Natural killer cell (primary cell): ENCODE results near the gene CPNE6. TPM values are rescaled to one million over a fixed set of nuclear protein-coding genes. Genes with fewer than 3 reads are reported as not detected.

Experiments
- ATAC-seq, 3 donors: fragments of 150-1000 bp in 2 of 3; fragments of 200-7000 bp in 1 of 3; cut with Tn5 transposase; 1 replicate in 1 of 3; 2 replicates in 2 of 3; pipeline ENCODE4 v1.10.0; 2021; ENCODE audit warnings: mild to moderate bottlenecking in 2 of 3, moderate library complexity in 2 of 3
- DNase-seq, 2 donors: peaks; one replicate each; pipeline versions ENCODE4 v3.0.0 to v3.0.0-alpha.2; 2013 to 2021; ENCODE audit warnings: mixed read lengths in 1 of 2
- H3K27ac ChIP-seq: one replicate; pipeline ENCODE4 v1.5.1; 2013; ENCODE audit warnings: mild to moderate bottlenecking, low read length
- H3K27me3 ChIP-seq: one replicate; pipeline ENCODE4 v1.6.1; 2013; ENCODE audit warnings: low read length; ENCODE audit not compliant: control insufficient read depth, insufficient read depth
- H3K36me3 ChIP-seq: one replicate; pipeline ENCODE4 v1.6.1; 2013; ENCODE audit warnings: low read length; ENCODE audit not compliant: control insufficient read depth, insufficient read depth
- H3K4me1 ChIP-seq: one replicate; pipeline ENCODE4 v1.6.1; 2013; ENCODE audit warnings: low read length; ENCODE audit not compliant: control insufficient read depth, insufficient read depth
- H3K4me3 ChIP-seq: one replicate; pipeline ENCODE4 v1.5.1; 2013; ENCODE audit warnings: low read length
- H3K9me3 ChIP-seq: one replicate; pipeline ENCODE4 v1.6.1; 2013; ENCODE audit warnings: low read length; ENCODE audit not compliant: control insufficient read depth, insufficient read depth
- H3K27ac Mint-ChIP-seq, 2 donors: one replicate each; pipeline ENCODE4 v1.8.0; 2022; ENCODE audit warnings: mild to moderate bottlenecking in 2 of 2, mixed read lengths in 2 of 2, moderate library complexity in 1 of 2
- H3K27me3 Mint-ChIP-seq, 2 donors: one replicate each; pipeline ENCODE4 v1.8.0; 2022; ENCODE audit warnings: low read depth in 2 of 2, mixed read lengths in 2 of 2
- H3K36me3 Mint-ChIP-seq: one replicate; pipeline ENCODE4 v1.8.0; 2022; ENCODE audit warnings: mixed read lengths
- H3K4me1 Mint-ChIP-seq, 2 donors: one replicate each; pipeline ENCODE4 v1.8.0; 2022; ENCODE audit warnings: mixed read lengths in 2 of 2
- H3K4me3 Mint-ChIP-seq: one replicate; pipeline ENCODE4 v1.8.0; 2022; ENCODE audit warnings: mild to moderate bottlenecking, moderate library complexity, mixed read lengths
- H3K9me3 Mint-ChIP-seq, 2 donors: one replicate each; pipeline ENCODE4 v1.8.0; 2022; ENCODE audit warnings: mixed read lengths in 2 of 2
- CTCF ChIP-seq: fragments of 200-600 bp; IDR thresholded peaks from one replicate; pipeline ENCODE4 v1.8.0; 2022; ENCODE audit warnings: antibody characterized with exemption
- WGBS: methylation state at CpG from one replicate; pipeline ENCODE4 v1.1.7; 2013; ENCODE audit warnings: missing lambda C conversion rate; ENCODE audit not compliant: insufficient coverage; 5-methylcytosine and 5-hydroxymethylcytosine counted together
- intact Hi-C: fragments of 100-400 bp; cut with micrococcal nuclease; formaldehyde crosslinking; loops from one replicate; pipeline ENCODE4 v1.14.2; 2022
- total RNA-seq, 4 donors: library from RNA; stranded (reverse); fragments of 120-200 nt in 1 of 4; gene quantifications; one replicate each; pipeline versions ENCODE4 v1.2.3 to v1.2.4, GENCODE V29; 2013 to 2022

Gene CPNE6
- total RNA-seq, 3 donors from 2014 or later (not counting 1 experiment from before 2014, with no cell fraction given), result not detected

GRCh38 chr14:24086193-24086955 lies 15.0 kb downstream of the CPNE6 start:
- WGBS, result 89% methylated on average over 3 of the region's 3 CpGs
- no peak overlapping the region for H3K4me3 ChIP-seq
- DNase-seq (no peak), ATAC-seq (no peak)
- H3K4me1 ChIP-seq, result peaks cover 12% of the 10 kb centered on the region
- Mint-ChIP-seq H3K4me3 (no peak overlapping the region), H3K9me3 (no peaks in the 10 kb centered on the region), H3K36me3 (no peaks in the 10 kb centered on the region), H3K4me1 (peaks cover 6 to 15% of the 10 kb centered on the region in 2 donors), H3K27ac (no peak overlapping the region), H3K27me3 (no peaks in the 10 kb centered on the region)
- no peaks in the 10 kb centered on the region for H3K36me3 ChIP-seq
- intact Hi-C loops, result no loop called here
- no peaks in the 10 kb centered on the region for H3K9me3 ChIP-seq
- H3K27ac ChIP-seq, result no peak overlapping the region
- TF ChIP-seq CTCF, result no peak
- no peaks in the 10 kb centered on the region for H3K27me3 ChIP-seq

- Histone ChIP-seq H3K4me3 (no peak overlapping the region), H3K27me3 (no peaks in the 10 kb centered on the region), H3K9me3 (no peaks in the 10 kb centered on the region), H3K4me1 (peaks cover 6% of the 10 kb centered on the region), H3K36me3 (no peaks in the 10 kb centered on the region), H3K27ac (no peak overlapping the region)
- no peaks in the 10 kb centered on the region for H3K27me3 Mint-ChIP-seq
- WGBS, result 84% methylated on average over 1 of the region's 1 CpG
- H3K4me1 Mint-ChIP-seq, result peaks cover 4 to 12% of the 10 kb centered on the region in 2 donors
- intact Hi-C loops, result no loop called here
- no peaks in the 10 kb centered on the region for H3K36me3 Mint-ChIP-seq
- H3K27ac Mint-ChIP-seq, result no peak overlapping the region
- no peak for TF ChIP-seq CTCF
- no peak overlapping the region for H3K4me3 Mint-ChIP-seq
- DNase-seq (no peak), ATAC-seq (no peak)
- H3K9me3 Mint-ChIP-seq, result no peaks in the 10 kb centered on the region
These were observed 15.6 kb downstream of the CPNE6 start for GRCh38 chr14:24087004-24087403.

- H3K9me3 ChIP-seq, result no peaks in the 10 kb centered on the region
- H3K36me3 ChIP-seq, result no peaks in the 10 kb centered on the region
- Mint-ChIP-seq H3K4me3 (no peak overlapping the region), H3K9me3 (no peaks in the 10 kb centered on the region), H3K27ac (no peak overlapping the region), H3K36me3 (no peaks in the 10 kb centered on the region), H3K27me3 (no peaks in the 10 kb centered on the region), H3K4me1 (peaks cover under 1 to 8% of the 10 kb centered on the region in 2 donors)
- no peak for DNase-seq
- peaks cover 6% of the 10 kb centered on the region for H3K4me1 ChIP-seq
- no peak overlapping the region for H3K27ac ChIP-seq
- ATAC-seq, result no peak
- H3K27me3 ChIP-seq, result no peaks in the 10 kb centered on the region
- 94% methylated on average over 2 of the region's 2 CpGs for WGBS
- intact Hi-C loops, result no loop called here
- TF ChIP-seq CTCF, result no peak
- no peak overlapping the region for H3K4me3 ChIP-seq
These were observed 16.7 kb downstream of the CPNE6 start for GRCh38 chr14:24088095-24088494.

GRCh38 chr14:24089890-24090289 lies 18.5 kb downstream of the CPNE6 start:
- Histone ChIP-seq H3K4me1 (peaks cover 17% of the 10 kb centered on the region), H3K36me3 (no peaks in the 10 kb centered on the region), H3K27me3 (no peaks in the 10 kb centered on the region), H3K27ac (no peak overlapping the region), H3K9me3 (no peaks in the 10 kb centered on the region), H3K4me3 (no peak overlapping the region)
- H3K27me3 Mint-ChIP-seq, result no peaks in the 10 kb centered on the region
- no peak overlapping the region for H3K4me3 Mint-ChIP-seq
- ATAC-seq (no peak), DNase-seq (no peak)
- 95% methylated on average over 5 of the region's 6 CpGs for WGBS
- intact Hi-C loops, result loop anchor here (1.0 kb wide), 1 partner anchor 32 kb away; no protein-coding TSS in a partner anchor
- no peaks in the 10 kb centered on the region for H3K9me3 Mint-ChIP-seq
- H3K36me3 Mint-ChIP-seq, result no peaks in the 10 kb centered on the region
- no peak for TF ChIP-seq CTCF
- peaks cover 11 to 21% of the 10 kb centered on the region in 2 donors for H3K4me1 Mint-ChIP-seq
- no peak overlapping the region for H3K27ac Mint-ChIP-seq
